ENCODE data around the gene TACC2. TPM values are rescaled to one million over a fixed set of nuclear protein-coding genes. Genes with fewer than 3 reads are reported as not detected.

Gene TACC2
- polyA plus RNA-seq, 4 donors, result 35.2 to 58.5 (median 46.8) TPM

GRCh38 chr10:122208571-122209430 lies 219.8 kb downstream of the TACC2 start:
- no peak for DNase-seq (ENCODE audit: low read depth in 4 of 4, low spot score in 2 of 4)

DNA sequence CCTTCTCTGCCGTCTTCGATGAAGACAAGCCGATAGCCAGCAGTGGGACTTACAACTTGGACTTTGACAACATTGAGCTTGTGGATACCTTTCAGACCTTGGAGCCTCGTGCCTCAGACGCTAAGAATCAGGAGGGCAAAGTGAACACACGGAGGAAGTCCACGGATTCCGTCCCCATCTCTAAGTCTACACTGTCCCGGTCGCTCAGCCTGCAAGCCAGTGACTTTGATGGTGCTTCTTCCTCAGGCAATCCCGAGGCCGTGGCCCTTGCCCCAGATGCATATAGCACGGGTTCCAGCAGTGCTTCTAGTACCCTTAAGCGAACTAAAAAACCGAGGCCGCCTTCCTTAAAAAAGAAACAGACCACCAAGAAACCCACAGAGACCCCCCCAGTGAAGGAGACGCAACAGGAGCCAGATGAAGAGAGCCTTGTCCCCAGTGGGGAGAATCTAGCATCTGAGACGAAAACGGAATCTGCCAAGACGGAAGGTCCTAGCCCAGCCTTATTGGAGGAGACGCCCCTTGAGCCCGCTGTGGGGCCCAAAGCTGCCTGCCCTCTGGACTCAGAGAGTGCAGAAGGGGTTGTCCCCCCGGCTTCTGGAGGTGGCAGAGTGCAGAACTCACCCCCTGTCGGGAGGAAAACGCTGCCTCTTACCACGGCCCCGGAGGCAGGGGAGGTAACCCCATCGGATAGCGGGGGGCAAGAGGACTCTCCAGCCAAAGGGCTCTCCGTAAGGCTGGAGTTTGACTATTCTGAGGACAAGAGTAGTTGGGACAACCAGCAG lies 221.7 kb downstream of the TACC2 start:
- no peak for DNase-seq (ENCODE audit: low read depth in 4 of 4, low spot score in 2 of 4)

GRCh38 chr10:122213364-122213763 lies 224.4 kb downstream of the TACC2 start:
- no peak for DNase-seq (ENCODE audit: low read depth in 4 of 4, low spot score in 2 of 4)

DNA sequence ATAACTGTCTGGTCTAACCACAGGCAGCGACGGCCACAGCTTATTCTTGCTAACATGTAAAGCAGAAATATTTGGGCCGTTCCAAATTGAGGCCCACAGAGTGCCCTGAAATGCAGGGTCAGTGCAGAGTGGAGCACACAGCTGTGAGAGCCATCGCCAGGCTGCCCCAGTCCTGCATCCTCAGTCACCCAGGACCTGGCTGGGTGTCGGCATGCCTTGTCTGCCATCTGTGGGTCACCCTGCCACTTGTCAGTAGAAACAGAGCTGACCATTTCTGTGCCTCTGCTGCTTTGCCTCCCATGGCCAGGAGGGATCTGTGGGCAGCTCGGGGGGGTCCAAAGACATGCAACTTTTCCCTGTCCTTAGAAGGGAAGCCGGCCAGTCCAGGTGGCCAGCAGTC lies 224.8 kb downstream of the TACC2 start:
- DNase-seq (ENCODE audit: low read depth in 4 of 4, low spot score in 2 of 4), result no peak

DNA sequence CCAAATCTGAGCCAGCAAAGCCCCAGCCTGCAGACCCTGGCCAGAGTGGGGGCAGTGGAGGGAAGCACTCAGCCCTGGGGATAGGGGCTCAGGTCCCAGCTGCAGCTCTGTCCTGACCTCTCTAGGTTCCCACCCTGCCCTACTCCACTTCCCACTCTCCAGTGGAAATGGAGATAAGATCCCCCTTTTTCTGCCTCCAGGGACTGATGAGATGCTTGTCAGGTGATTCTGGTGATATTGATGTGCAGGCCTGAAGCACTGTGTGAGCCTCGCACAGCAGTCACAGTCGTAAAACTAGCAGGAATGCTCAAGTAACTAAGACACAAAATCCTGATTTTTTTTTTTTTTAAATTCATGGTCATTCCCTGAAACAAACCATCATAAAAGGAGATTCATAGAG lies 227.1 kb downstream of the TACC2 start:
- DNase-seq (ENCODE audit: low read depth in 4 of 4, low spot score in 2 of 4), result no peak

- no peak for DNase-seq (ENCODE audit: low read depth in 4 of 4, low spot score in 2 of 4)
These were observed 230.4 kb downstream of the TACC2 start for GRCh38 chr10:122219340-122219739.

DNA sequence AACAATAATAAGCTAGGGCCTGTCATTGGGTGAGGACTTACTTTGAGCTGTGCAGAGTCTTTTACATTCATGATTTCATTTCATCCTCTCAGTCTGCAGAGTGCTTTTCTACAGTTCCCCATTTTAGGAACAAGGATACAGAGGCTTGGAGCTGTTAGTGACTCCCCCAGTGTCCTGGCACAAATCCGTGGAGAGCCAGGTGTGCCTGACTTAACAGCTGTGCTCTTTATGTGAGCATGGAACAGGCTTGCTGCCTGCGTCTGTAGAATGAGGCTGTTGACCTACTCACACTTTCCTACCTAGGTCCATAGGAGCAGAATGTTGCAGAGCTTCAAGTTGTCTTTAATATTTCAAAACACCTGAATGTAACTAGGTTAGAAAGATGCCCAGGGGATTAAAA lies 231.8 kb downstream of the TACC2 start:
- DNase-seq (ENCODE audit: low read depth in 4 of 4, low spot score in 2 of 4), result no peak

- no peak for DNase-seq (ENCODE audit: low read depth in 4 of 4, low spot score in 2 of 4)
These were observed 233.0 kb downstream of the TACC2 start for GRCh38 chr10:122221958-122222357.

- DNase-seq (ENCODE audit: low read depth in 4 of 4, low spot score in 2 of 4), result no peak
These were observed 233.7 kb downstream of the TACC2 start for GRCh38 chr10:122222638-122223037.

DNA sequence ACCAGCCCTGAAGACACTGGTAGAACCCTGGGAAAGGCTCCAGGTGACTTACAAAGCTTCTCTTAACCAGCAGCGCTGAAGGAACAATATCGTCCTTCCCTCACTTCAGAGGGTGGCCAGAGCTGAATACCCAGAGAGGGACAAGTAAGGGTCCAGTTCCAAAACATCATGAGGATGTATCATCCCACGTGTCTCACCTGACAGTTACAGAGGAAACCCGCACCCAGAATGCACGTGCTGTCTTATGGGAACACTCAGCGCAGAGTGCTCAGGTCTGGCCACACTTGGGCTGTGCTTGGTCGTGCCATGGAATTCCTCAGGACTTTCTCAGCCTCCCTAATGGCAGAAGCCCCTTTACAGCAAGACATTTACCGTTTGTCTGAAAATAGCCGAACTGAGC lies 235.2 kb downstream of the TACC2 start:
- DNase-seq (ENCODE audit: low read depth in 4 of 4, low spot score in 2 of 4), result no peak

DNA sequence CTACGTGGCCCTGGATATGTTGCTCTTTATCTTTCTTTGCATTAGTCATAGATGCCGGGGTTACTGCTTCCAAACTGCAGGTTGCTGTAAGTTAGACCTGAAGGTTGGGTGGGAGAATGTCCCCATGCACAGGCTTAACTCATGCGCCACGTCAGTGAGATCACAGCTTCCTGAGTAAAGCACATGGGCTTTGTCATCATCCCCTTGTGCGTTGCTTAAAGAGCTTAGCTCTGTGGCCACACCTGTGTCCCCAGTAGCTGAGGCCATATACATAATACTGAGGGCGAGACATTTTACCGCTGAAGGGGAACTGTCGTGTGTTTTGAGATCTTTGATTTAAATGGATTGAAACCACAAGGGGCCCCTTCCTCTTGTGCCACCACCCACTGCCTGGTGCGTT lies 236.4 kb downstream of the TACC2 start:
- no peak for DNase-seq (ENCODE audit: low read depth in 4 of 4, low spot score in 2 of 4)

DNA sequence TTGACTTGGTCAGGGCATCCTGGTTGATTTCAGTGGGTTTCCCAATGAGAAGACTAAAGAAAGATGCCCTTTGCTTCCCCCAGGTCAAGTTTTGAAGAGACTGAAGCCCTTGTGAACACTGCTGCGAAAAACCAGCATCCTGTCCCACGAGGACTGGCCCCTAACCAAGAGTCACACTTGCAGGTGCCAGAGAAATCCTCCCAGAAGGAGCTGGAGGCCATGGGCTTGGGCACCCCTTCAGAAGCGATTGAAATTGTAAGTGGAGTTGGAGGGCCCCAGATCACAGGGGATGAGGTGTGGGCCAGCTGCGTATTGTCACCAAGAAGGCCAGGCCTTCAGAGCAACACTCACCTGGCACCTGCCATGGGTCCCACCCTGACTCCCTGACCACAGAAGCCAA lies 238.8 kb downstream of the TACC2 start:
- no peak for DNase-seq (ENCODE audit: low read depth in 4 of 4, low spot score in 2 of 4)

- DNase-seq (ENCODE audit: low read depth in 4 of 4, low spot score in 2 of 4), result no peak
These were observed 240.7 kb downstream of the TACC2 start for GRCh38 chr10:122229666-122230065.

- no peak for DNase-seq (ENCODE audit: low read depth in 4 of 4, low spot score in 2 of 4)
These were observed 241.3 kb downstream of the TACC2 start for GRCh38 chr10:122230222-122230621.

DNA sequence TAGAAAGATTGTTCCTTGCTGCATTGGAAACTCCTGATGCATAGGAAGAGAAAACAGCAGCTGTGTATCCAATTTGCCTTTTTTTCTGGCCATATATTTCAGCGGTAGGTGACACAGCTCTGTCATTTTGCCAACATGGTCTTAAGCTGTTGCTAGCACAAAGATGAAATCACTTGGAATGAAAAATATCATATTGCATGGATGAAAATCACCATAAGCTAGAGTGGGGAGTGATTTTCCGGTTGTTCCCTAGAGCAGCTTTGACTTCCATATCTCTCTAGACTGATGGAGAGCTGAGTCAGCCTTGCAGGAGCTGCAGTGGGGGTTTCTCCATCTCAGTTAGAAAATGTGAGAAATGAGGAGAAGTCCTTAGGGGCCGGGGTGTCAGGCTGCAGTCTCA lies 243.8 kb downstream of the TACC2 start:
- DNase-seq (ENCODE audit: low read depth in 4 of 4, low spot score in 2 of 4), result peak in 3 of 4 donors; percentile 19 to 40 (median 38)

DNA sequence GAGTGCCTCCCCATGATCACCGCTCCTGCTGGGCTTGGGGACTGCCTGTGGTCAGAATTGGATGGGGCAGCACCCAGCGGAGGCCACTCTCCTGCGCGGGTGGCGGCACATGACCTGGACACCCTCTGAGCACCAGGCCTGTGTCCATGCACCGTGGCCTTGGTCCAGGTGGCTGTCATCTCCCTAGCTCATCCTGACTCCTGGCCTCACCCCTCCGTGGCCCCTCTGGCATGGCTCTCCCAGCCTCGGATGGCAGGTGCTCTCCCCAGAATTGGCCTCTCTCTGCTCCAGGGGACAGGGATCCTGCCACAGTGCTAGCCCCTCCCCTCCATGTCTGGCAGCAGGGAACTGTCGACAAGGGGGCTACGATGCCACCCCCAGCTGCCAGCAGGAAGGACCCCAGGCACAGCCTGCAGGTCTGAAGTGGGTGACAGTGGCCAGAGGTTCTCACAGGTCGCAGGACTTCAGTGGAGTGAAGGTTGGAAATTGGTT lies 244.9 kb downstream of the TACC2 start:
- no peak for DNase-seq (ENCODE audit: low read depth in 4 of 4, low spot score in 2 of 4)

DNA sequence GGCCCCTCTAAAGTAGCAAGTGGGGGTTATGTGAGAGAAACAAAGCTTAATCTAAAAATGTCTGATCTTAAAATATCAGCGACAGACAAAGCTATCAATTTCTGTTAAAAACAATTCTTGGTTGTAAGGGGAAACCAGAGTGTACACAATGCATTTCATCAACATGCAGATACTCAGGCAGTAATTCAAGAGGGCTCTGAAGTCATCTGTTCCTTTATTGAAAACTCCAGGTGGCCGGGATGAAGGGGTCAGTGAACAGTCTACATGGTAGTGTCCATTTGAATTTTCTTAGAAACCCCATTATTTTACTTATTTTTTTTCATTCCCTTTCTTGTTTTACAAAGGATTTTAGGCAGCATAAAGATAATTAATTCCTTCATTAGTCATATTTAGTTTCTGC lies 245.5 kb downstream of the TACC2 start:
- peak in 2 of 4 donors; percentile 17 to 32 for DNase-seq (ENCODE audit: low read depth in 4 of 4, low spot score in 2 of 4)

DNA sequence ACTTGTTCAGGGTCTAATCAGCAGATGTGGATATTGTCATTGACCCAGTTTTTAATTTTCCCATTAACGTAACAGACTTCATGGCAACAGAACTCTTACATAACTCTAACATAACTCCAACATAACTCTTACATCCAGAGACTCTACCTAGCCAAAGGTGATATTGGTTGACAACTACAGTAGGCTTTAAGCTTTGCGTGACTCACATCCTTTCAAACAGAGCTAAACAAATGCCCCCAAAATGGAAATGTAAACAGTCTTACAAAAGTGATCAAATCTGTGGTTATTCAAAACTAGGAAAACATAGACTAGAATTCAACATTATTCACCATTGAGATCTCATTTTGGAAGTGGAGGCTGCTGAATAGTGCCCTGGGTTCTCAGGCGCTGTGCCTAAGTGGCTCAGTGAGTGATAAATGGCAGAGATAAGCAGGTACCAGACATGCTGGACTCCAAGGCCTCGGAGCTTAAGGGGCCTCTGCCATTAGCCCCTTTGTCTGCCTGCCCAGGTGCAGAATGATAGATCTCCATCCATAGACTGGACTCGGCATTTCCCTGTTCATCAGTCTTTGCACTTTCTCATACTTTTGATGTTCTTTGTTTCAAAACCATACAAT lies 247.8 kb downstream of the TACC2 start:
- no peak for DNase-seq (ENCODE audit: low read depth in 4 of 4, low spot score in 2 of 4)

GRCh38 chr10:122237331-122237990 lies 248.5 kb downstream of the TACC2 start:
- no peak for DNase-seq (ENCODE audit: low read depth in 4 of 4, low spot score in 2 of 4)

DNA sequence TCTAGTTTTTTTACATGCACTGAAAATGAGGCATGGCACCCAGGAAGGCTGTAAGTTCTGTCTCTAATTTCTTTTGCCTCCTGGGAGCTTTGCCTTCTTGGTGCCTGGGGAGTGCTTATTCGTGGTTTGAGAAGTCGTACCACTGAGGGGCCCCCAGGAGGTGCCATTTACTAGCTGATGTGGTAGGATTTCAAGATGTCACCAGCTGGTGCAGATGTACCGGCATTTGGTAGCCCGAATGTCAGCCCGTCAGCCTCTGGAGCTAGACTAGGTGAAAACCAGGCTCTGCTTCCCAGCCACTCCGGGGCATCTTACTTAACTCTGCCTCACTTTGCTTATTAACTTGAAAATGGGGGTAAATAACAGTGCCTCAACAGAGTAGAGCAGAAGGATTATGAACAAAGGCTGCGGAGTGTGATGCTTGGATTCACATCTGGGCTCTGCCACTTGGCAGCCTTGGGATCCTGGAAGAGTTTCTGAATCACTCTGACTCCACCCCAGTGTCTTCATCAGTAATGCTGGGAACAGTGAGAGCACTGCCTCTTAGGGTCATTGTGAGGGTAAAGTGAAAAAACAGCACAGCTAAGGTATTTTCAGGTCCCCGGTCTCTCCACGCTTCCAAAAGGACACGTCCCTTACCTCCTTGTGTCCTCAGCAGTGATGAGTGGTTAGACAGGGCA lies 250.8 kb downstream of the TACC2 start:
- DNase-seq (ENCODE audit: low read depth in 4 of 4, low spot score in 2 of 4), result no peak
